ENCODE results near the gene SNX1. TPM values are rescaled to one million over a fixed set of nuclear protein-coding genes. Genes with fewer than 3 reads are reported as not detected.
"Not testable (repeated sequence)": the region's sequence is repeated elsewhere in the genome, so short reads cannot be mapped to it uniquely, and the experiment has no call there.

Gene SNX1, protein sequence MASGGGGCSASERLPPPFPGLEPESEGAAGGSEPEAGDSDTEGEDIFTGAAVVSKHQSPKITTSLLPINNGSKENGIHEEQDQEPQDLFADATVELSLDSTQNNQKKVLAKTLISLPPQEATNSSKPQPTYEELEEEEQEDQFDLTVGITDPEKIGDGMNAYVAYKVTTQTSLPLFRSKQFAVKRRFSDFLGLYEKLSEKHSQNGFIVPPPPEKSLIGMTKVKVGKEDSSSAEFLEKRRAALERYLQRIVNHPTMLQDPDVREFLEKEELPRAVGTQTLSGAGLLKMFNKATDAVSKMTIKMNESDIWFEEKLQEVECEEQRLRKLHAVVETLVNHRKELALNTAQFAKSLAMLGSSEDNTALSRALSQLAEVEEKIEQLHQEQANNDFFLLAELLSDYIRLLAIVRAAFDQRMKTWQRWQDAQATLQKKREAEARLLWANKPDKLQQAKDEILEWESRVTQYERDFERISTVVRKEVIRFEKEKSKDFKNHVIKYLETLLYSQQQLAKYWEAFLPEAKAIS
- 100 to 1,000 TPM in 1 of 2 donors, 10 to 100 TPM in 1; 91.3 to 126 TPM for total RNA-seq

- no peaks in the 10 kb centered on the region for H3K27me3 Mint-ChIP-seq
- H3K4me3 Mint-ChIP-seq, result peak within 1 kb of the TSS; percentile 97
- peaks cover 25% of the 10 kb centered on the region for H3K4me1 Mint-ChIP-seq
- peak; percentile 67 for ATAC-seq (replicated peaks)
- no peaks in the 10 kb centered on the region for H3K9me3 Mint-ChIP-seq
- H3K27ac Mint-ChIP-seq, result peak within 1 kb of the TSS; percentile 99
- peaks cover 28% of the 10 kb centered on the region for H3K36me3 Mint-ChIP-seq (ENCODE audit: low read depth)
These were observed at the start of gene SNX1 for GRCh38 chr15:64095795-64096667. Gene SNX1 (plus strand): TSS chr15:64095982. CDS start chr15:64096014, 32 bp downstream.

DNA sequence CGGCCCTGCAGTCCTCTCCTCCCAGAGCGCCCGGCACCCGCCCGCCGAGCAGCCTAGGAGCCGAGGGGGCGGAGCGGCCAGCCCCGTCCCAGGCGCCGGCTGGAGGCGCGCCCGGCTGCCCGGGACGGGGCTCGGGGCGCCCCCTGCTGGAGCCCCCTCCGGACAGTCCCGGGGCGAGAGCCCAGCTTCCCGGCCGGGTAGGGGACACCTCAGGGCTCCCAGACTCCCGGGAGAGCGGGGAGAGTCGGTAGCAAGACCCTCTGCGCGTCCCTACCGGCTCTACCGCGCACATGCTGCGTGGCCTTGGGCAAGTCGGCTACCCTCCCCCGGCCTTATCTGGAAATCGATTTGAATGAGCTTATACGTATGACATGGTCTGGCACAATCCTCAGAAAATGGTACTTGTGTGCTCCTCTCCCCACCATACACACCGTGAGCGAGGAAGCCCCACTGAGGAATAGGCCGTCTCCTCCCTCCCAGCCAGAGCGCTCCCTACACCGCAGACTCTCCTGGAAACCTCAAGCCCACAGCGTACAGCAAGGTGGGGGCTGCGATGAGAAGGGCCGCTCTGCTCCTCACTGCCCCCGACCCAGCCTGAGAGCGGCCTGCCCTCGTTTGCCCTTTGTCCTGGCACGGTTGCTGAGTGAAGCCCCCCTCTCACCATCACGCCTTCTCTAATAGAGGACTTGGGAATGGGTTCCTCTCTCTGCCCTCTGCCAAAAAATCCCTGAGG is 49.2 kb upstream of the SNX1 start, which contains the start of gene DAPK2:
Gene DAPK2, minus strand, starts transcription at position 65 of the 733 bp plus-strand sequence. CDS start 6,224 bp downstream, outside the sequence.
- peak within 1 kb of the TSS; percentile 63 for H3K4me3 Mint-ChIP-seq
- ATAC-seq (replicated peaks), result peak; percentile 96
- no peaks in the 10 kb centered on the region for H3K9me3 Mint-ChIP-seq
- H3K27ac Mint-ChIP-seq, result peak within 1 kb of the TSS; percentile 33
- no peaks in the 10 kb centered on the region for H3K36me3 Mint-ChIP-seq (ENCODE audit: low read depth)
- H3K4me1 Mint-ChIP-seq, result peaks cover 5% of the 10 kb centered on the region
- H3K27me3 Mint-ChIP-seq, result peaks cover 8% of the 10 kb centered on the region

DNA sequence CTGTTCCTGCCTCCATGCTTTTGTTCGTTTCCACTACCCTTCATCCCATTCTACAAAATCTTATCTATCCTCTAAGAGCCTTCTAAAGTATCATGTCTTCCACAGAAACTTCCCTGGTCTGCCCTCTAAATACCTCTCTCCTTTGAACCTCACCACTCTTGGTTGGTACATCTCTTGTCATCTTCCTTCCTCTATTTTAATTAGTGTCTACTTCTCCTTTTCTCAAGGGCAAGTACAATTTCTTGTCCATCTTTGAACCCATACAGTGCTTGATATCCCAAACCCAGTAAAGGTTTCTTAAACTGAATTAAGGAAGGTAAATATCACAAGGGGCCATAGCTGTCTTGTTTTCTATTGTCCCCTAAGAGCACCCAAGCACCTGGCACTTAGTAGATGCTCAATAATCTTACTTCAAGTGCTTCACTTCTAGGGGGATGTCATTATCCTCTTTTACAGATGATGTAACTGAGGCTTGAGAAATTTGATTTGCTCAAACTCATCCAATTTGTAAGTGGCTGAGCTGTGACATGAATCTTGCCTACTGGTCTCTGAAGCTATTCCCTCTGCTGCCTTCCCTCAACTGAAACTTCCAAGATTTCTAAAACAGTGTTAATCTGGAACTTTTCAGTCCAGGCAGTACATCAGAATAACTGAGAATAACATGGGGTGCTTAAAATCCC is 46.9 kb upstream of the SNX1 start:
- Mint-ChIP-seq H3K36me3 (ENCODE audit: low read depth) (no peaks in the 10 kb centered on the region), H3K27me3 (peaks cover 8% of the 10 kb centered on the region), H3K27ac (no peak overlapping the region), H3K9me3 (no peaks in the 10 kb centered on the region), H3K4me1 (peaks cover 5% of the 10 kb centered on the region), H3K4me3 (no peak overlapping the region)
- ATAC-seq (replicated peaks), result no peak

DNA sequence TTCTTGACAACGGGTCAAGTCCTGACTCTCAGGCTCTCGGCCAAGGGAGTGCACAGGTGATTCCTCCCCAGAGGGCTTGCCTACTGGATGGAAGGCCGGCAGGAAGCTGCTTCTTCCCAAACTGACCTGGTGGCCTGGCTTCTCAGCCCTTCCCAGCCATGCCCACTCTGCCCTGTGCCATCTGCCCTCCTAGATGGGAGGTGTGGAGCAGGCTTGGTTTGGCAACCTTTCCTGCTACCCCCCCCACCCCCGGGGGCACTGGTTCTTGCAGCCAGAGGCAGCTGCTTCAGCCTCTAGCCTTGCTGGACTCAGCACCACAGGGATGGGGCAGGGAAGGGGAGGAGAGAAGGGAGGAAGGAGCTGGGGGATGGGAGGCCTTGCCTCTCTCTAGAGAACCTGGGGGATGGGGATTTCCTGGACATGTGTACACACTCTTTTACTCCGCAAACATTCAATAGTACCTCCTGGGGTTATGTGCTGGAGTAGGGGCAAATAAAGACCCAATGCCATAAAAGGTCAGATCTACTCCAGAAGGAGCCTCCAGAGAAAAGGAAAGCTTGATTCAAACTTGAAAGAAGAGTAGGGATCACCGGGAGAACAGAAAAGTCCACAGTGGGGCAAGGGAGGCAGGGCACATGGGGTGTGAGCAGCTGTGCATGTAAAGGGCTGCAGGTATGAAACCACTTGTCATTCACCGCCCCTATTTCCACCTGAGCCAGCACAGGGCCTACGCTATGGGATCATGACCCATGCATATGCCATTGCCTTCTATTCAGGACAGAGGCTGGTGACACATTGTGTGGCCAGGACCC is 45.3 kb upstream of the SNX1 start:
- H3K27me3 Mint-ChIP-seq, result peaks cover 4% of the 10 kb centered on the region
- H3K4me1 Mint-ChIP-seq, result peaks cover 5% of the 10 kb centered on the region
- no peak for ATAC-seq (replicated peaks)
- no peaks in the 10 kb centered on the region for H3K36me3 Mint-ChIP-seq (ENCODE audit: low read depth)
- peak overlapping the region; percentile 22 for H3K27ac Mint-ChIP-seq
- H3K9me3 Mint-ChIP-seq, result no peaks in the 10 kb centered on the region
- no peak overlapping the region for H3K4me3 Mint-ChIP-seq

DNA sequence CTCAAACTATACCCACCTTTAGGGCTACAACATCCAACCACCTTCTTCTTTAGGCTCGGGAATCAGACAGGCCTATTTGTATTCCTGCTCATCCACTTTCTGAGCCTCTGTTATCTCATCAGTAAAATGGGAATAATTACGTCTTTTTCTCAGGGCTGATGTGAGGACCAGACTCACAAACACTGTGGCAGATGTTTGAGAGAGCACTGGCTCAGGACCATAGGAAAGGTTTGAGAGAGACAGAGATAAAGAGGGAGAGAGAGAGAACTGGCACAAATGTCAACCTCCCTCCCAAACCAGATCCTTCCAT is 44.7 kb upstream of the SNX1 start:
- Mint-ChIP-seq H3K4me1 (peaks cover 5% of the 10 kb centered on the region), H3K4me3 (no peak overlapping the region), H3K27me3 (peaks cover 4% of the 10 kb centered on the region), H3K27ac (no peak overlapping the region), H3K36me3 (ENCODE audit: low read depth) (no peaks in the 10 kb centered on the region), H3K9me3 (no peaks in the 10 kb centered on the region)
- no peak for ATAC-seq (replicated peaks)

GRCh38 chr15:64051407-64052259 is 44.1 kb upstream of the SNX1 start:
- Mint-ChIP-seq H3K27me3 (peaks cover 4% of the 10 kb centered on the region), H3K27ac (peak overlapping the region; percentile 13), H3K4me1 (peaks cover 3% of the 10 kb centered on the region), H3K4me3 (no peak overlapping the region), H3K9me3 (no peaks in the 10 kb centered on the region), H3K36me3 (ENCODE audit: low read depth) (no peaks in the 10 kb centered on the region)
- no peak for ATAC-seq (replicated peaks)

- ATAC-seq (replicated peaks), result no peak
- no peaks in the 10 kb centered on the region for H3K9me3 Mint-ChIP-seq
- no peak overlapping the region for H3K4me3 Mint-ChIP-seq
- H3K36me3 Mint-ChIP-seq (ENCODE audit: low read depth), result no peaks in the 10 kb centered on the region
- H3K27me3 Mint-ChIP-seq, result peaks cover 4% of the 10 kb centered on the region
- no peaks in the 10 kb centered on the region for H3K4me1 Mint-ChIP-seq
- no peak overlapping the region for H3K27ac Mint-ChIP-seq
These were observed 42.8 kb upstream of the SNX1 start for GRCh38 chr15:64052925-64053491.

DNA sequence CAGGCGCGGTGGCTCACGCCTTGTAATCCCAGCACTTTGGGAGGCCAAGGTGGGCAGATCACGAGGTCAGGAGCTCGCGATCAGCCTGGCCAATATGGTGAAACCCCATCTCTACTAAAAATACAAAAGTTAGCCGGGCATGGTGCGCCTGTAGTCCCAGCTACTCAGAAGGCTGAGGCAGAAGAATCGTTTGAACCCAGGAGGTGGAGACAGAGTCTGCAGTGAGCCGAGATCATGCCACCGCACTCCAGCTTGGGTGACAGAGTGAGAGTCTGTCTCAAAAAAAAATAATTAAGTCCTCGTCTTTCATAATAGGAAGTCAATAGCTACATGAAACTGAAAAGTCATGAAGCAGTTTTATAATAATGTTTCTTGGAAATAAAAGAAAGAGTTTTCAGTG is 42.1 kb upstream of the SNX1 start:
- H3K27ac Mint-ChIP-seq; H3K4me1 Mint-ChIP-seq; H3K4me3 Mint-ChIP-seq; H3K9me3 Mint-ChIP-seq; ATAC-seq (replicated peaks); H3K27me3 Mint-ChIP-seq; H3K36me3 Mint-ChIP-seq (ENCODE audit: low read depth): not testable (repeated sequence)

DNA sequence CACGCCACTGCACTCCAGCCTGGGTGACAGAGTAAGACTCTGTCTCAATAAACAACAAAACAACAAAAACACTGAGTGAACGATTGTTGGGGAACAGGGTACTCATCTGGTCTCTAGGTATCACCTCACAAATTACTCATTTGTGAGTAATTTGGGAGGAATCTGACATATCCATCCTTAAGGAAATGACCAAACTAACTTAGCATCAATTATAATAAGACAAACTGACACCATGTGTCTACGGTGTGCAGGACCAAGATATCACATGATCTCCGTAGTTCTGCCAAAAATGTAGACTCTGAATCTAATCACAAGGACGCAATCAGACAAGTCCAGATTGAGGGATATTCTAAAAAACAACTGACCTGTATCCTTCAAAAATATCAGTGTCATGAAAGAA is 37.5 kb upstream of the SNX1 start:
- Mint-ChIP-seq H3K27me3 (no peaks in the 10 kb centered on the region), H3K27ac (no peak overlapping the region), H3K4me3 (no peak overlapping the region), H3K36me3 (ENCODE audit: low read depth) (no peaks in the 10 kb centered on the region), H3K9me3 (no peaks in the 10 kb centered on the region), H3K4me1 (no peaks in the 10 kb centered on the region)
- ATAC-seq (replicated peaks), result no peak

DNA sequence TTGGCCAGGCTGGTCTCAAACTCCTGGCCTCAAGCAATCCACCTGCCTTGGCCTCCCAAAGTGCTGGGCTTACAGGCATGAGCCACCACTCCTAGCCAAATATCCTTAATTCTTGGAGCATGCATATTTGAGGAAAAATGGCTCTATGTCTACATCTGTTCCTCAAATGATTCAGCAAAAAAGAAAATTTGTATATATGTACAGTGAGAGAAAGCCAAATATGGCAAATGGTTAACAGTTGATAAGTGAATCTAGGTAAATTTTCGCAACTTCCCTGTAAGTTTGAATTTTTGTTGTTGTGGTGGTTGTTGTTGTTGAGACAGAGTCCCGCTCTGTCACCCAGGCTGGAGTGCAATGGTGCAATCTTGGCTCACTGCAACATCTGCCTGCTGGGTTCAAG is 36.7 kb upstream of the SNX1 start:
- not testable (repeated sequence) for H3K9me3 Mint-ChIP-seq; H3K36me3 Mint-ChIP-seq (ENCODE audit: low read depth); H3K4me3 Mint-ChIP-seq; ATAC-seq (replicated peaks); H3K27ac Mint-ChIP-seq; H3K4me1 Mint-ChIP-seq; H3K27me3 Mint-ChIP-seq

DNA sequence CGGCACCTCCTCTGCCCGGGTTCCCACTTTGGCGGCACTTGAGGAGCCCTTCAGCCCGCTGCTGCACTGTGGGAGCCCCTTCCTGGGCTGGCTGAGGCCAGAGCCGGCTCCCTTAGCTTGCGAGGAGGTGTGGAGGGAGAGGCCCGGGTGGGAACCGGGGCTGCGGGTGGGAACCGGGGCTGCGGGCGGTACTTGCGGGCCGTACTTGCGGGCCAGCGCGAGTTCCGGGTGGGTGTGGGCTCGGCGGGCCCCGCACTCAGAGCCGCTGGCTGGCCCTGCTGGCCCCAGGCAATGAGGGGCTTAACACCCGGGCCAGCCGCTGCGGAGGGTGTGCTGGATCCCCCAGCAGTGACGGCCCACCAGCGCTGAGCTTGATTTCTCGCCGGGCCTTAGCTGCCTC is 35.1 kb upstream of the SNX1 start:
- no peaks in the 10 kb centered on the region for H3K4me1 Mint-ChIP-seq
- H3K9me3 Mint-ChIP-seq, result no peaks in the 10 kb centered on the region
- H3K36me3 Mint-ChIP-seq (ENCODE audit: low read depth), result no peaks in the 10 kb centered on the region
- ATAC-seq (replicated peaks), result no peak
- no peak overlapping the region for H3K27ac Mint-ChIP-seq
- no peak overlapping the region for H3K4me3 Mint-ChIP-seq
- H3K27me3 Mint-ChIP-seq, result no peaks in the 10 kb centered on the region

- Mint-ChIP-seq H3K4me3 (no peak overlapping the region), H3K27me3 (no peaks in the 10 kb centered on the region), H3K36me3 (ENCODE audit: low read depth) (peaks cover 7% of the 10 kb centered on the region), H3K27ac (no peak overlapping the region), H3K4me1 (no peaks in the 10 kb centered on the region), H3K9me3 (no peaks in the 10 kb centered on the region)
- ATAC-seq (replicated peaks), result no peak
These were observed 29.3 kb upstream of the SNX1 start for GRCh38 chr15:64066451-64066850.

Data from activated T-helper 17 cell treated with anti-CD3 and anti-CD28 coated beads, Interleukin-2, amount 50 U/mL, for 72 hours (primary cell).